Mesothelial cell of epicardium (in vitro differentiated cells): ENCODE results near the gene LANCL1. TPM values are rescaled to one million over a fixed set of nuclear protein-coding genes. Genes with fewer than 3 reads are reported as not detected.
"Not testable (repeated sequence)": the region's sequence is repeated elsewhere in the genome, so short reads cannot be mapped to it uniquely, and the experiment has no call there.

Experiments used
- DNase-seq, 2 experiments: peaks; one replicate each; pipeline ENCODE4 v3.0.0; 2021; ENCODE audit warnings: low spot score in 2 of 2; ENCODE audit not compliant: unreplicated experiment in 2 of 2
- H3K27ac Mint-ChIP-seq: 2 replicates; pipeline ENCODE4 v1.8.0; 2021; ENCODE audit warnings: mixed read lengths
- H3K27me3 Mint-ChIP-seq: 2 replicates; pipeline ENCODE4 v1.8.0; 2021; ENCODE audit warnings: low read depth, mixed read lengths
- H3K36me3 Mint-ChIP-seq: 2 replicates; pipeline ENCODE4 v1.8.0; 2021; ENCODE audit warnings: mixed read lengths
- H3K4me1 Mint-ChIP-seq: 2 replicates; pipeline ENCODE4 v1.8.0; 2021; ENCODE audit warnings: mixed read lengths
- H3K4me3 Mint-ChIP-seq: 2 replicates; pipeline ENCODE4 v1.8.0; 2021; ENCODE audit warnings: mild to moderate bottlenecking, moderate library complexity, mixed read lengths
- H3K9me3 Mint-ChIP-seq: 2 replicates; pipeline ENCODE4 v1.8.0; 2021; ENCODE audit warnings: mixed read lengths
- total RNA-seq: library from RNA; stranded (reverse); gene quantifications from 3 replicates; pipeline ENCODE4 v1.2.1, GENCODE V29; 2021
- TF ChIP-seq, protein P1 (sequence below): fragments of 200-600 bp; sonication (generic); IDR thresholded peaks from one replicate; pipeline ENCODE4 v1.5.0; 2021; ENCODE audit warnings: antibody characterized with exemption; ENCODE audit not compliant: unreplicated experiment

The LANCL1 gene
- total RNA-seq, 1 donor from 2014 or later, result 67.4 TPM

DNA sequence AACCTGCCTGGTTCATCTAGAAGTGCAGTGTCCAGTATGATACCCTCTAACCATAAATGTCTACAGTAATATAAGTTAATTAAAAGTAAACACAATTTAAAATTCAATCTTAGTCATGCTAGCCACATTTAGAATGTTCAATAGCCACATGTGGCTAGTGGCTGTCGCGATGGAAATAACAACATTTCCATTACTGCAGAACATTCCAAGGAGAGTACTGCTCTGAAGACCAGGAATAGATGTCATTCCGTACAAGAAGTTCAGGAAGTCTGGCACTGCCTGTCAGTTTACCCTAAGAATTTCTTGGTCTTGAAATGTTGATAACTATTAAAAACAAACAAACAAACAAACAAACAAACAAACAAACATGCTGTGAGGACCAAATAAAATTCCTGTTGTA is 17.2 kb downstream of the LANCL1 start:
- no peaks in the 10 kb centered on the region for H3K27me3 Mint-ChIP-seq
- H3K4me1 Mint-ChIP-seq, result peaks cover 5% of the 10 kb centered on the region
- H3K36me3 Mint-ChIP-seq, result peaks cover 47% of the 10 kb centered on the region
- no peak overlapping the region for H3K4me3 Mint-ChIP-seq
- no peak for DNase-seq
- TF ChIP-seq, protein P1, sequence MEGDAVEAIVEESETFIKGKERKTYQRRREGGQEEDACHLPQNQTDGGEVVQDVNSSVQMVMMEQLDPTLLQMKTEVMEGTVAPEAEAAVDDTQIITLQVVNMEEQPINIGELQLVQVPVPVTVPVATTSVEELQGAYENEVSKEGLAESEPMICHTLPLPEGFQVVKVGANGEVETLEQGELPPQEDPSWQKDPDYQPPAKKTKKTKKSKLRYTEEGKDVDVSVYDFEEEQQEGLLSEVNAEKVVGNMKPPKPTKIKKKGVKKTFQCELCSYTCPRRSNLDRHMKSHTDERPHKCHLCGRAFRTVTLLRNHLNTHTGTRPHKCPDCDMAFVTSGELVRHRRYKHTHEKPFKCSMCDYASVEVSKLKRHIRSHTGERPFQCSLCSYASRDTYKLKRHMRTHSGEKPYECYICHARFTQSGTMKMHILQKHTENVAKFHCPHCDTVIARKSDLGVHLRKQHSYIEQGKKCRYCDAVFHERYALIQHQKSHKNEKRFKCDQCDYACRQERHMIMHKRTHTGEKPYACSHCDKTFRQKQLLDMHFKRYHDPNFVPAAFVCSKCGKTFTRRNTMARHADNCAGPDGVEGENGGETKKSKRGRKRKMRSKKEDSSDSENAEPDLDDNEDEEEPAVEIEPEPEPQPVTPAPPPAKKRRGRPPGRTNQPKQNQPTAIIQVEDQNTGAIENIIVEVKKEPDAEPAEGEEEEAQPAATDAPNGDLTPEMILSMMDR, result no peak
- H3K27ac Mint-ChIP-seq, result no peak overlapping the region
- H3K9me3 Mint-ChIP-seq, result no peaks in the 10 kb centered on the region

GRCh38 chr2:210458395-210458794 is 18.2 kb downstream of the LANCL1 start:
- H3K27me3 Mint-ChIP-seq, result no peaks in the 10 kb centered on the region
- H3K4me1 Mint-ChIP-seq, result peaks cover 5% of the 10 kb centered on the region
- H3K4me3 Mint-ChIP-seq, result no peak overlapping the region
- H3K9me3 Mint-ChIP-seq, result no peaks in the 10 kb centered on the region
- no peak overlapping the region for H3K27ac Mint-ChIP-seq
- TF ChIP-seq, protein P1, result no peak
- no peak for DNase-seq
- peaks cover 46% of the 10 kb centered on the region for H3K36me3 Mint-ChIP-seq

DNA sequence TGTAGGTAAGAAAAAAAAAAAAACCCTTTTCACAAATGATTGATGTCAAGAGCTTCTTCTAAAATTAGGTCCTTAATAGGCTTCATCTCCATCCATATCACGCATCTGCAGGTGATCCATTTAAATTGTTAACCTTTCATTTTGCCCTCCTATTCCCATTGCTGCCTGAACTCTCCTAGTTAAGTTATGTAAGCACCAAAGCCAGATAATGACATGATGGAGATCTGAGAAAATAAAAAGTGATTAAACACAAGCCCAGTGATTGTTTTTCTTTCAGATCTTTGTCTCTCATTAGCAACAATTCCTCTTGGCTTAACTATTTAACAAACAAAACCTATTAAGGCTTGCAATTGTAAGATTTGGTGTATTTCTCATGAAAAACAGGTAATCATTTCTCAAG is 20.0 kb downstream of the LANCL1 start:
- no peak overlapping the region for H3K27ac Mint-ChIP-seq
- no peaks in the 10 kb centered on the region for H3K9me3 Mint-ChIP-seq
- H3K4me3 Mint-ChIP-seq, result no peak overlapping the region
- H3K36me3 Mint-ChIP-seq, result peaks cover 47% of the 10 kb centered on the region
- H3K27me3 Mint-ChIP-seq, result no peaks in the 10 kb centered on the region
- no peaks in the 10 kb centered on the region for H3K4me1 Mint-ChIP-seq
- no peak for DNase-seq
- TF ChIP-seq, protein P1, result no peak

DNA sequence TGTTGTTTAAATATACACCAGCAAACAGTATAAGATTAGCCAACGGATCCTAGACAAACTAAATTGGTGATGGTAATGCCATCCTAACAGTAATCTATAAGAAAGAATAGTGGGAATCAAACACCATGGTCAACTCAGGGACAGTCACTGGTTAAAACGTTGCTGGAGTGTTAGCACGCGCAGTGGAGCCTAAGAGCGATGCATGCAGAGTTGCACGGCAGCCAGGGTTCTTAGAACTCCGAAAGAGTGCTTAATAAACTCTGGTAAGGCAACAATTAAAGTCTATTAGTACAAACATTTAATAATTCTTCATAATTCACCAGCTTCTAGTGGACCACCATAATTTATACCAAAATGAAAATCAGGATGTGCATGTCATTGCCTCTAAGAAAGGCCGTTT is 22.2 kb downstream of the LANCL1 start:
- H3K27ac Mint-ChIP-seq, result no peak overlapping the region
- TF ChIP-seq, protein P1, result no peak
- no peaks in the 10 kb centered on the region for H3K27me3 Mint-ChIP-seq
- peaks cover 58% of the 10 kb centered on the region for H3K36me3 Mint-ChIP-seq
- H3K9me3 Mint-ChIP-seq, result peaks cover 21% of the 10 kb centered on the region
- DNase-seq, result no peak
- H3K4me1 Mint-ChIP-seq, result no peaks in the 10 kb centered on the region
- no peak overlapping the region for H3K4me3 Mint-ChIP-seq

GRCh38 chr2:210452194-210452593 is 24.4 kb downstream of the LANCL1 start:
- TF ChIP-seq, protein P1, result no peak
- Mint-ChIP-seq H3K27me3 (no peaks in the 10 kb centered on the region), H3K4me1 (no peaks in the 10 kb centered on the region), H3K36me3 (peaks cover 69% of the 10 kb centered on the region), H3K4me3 (no peak overlapping the region), H3K27ac (no peak overlapping the region), H3K9me3 (peaks cover 43% of the 10 kb centered on the region)
- no peak for DNase-seq

DNA sequence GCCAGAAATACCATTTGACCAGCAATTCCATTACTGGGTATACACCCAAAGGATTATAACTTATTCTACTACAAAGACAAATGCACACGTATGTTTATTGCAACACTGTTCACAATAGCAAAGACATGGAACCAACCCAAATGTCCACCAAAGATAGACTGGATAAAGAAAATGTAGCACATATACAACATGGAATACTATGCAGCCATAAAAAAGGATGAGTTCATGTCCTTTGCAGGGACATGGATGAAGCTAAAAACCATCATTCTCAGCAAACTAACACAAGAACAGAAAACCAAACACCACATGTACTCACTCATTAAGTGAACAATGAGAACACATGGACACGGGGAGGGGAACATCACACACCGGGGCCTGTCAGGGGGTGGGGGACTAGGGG is 25.6 kb downstream of the LANCL1 start:
- Mint-ChIP-seq H3K9me3 (peaks cover 50% of the 10 kb centered on the region), H3K36me3 (peaks cover 77% of the 10 kb centered on the region)
- not testable (repeated sequence) for DNase-seq, H3K4me3 Mint-ChIP-seq, H3K27ac Mint-ChIP-seq, H3K4me1 Mint-ChIP-seq, H3K27me3 Mint-ChIP-seq
